ENCODE measurements around the gene ZNF648.

- TF ChIP-seq EGR1 (IDR thresholded peaks at IDR 0.05), result no peak
- TF ChIP-seq EP300 (IDR thresholded peaks at IDR 0.05; ENCODE audit: borderline replicate concordance), result no peak
- TF ChIP-seq YY1 (IDR thresholded peaks at IDR 0.05; ENCODE audit: low read depth), result no peak
- no peak for TF ChIP-seq TAF1 (IDR thresholded peaks at IDR 0.05; ENCODE audit: low read depth)
- TF ChIP-seq ZBTB7A (IDR thresholded peaks at IDR 0.05; ENCODE audit: low read depth), result no peak
- no peak for TF ChIP-seq CEBPB (IDR thresholded peaks at IDR 0.05)
- no peak for TF ChIP-seq REST (IDR thresholded peaks at IDR 0.05; ENCODE audit: low read depth)
- no peak for TF ChIP-seq FOXM1 (IDR thresholded peaks at IDR 0.05; ENCODE audit: borderline replicate concordance, low read depth)
Measured at GRCh38 chr1:182048562-182048961, 12.9 kb downstream of the ZNF648 start.
